Thyroid gland (tissue), 4 donors: ENCODE results near the gene MGME1. TPM values are rescaled to one million over a fixed set of nuclear protein-coding genes. Genes with fewer than 3 reads are reported as not detected.

Experiments used
- DNase-seq, 2 donors: peaks; one replicate each; pipeline ENCODE4 v3.0.0-alpha.2; 2019
- H3K27ac ChIP-seq, 3 donors: fragments of 200-600 bp; sonication (generic); 1 replicate in 2 of 3; 2 replicates in 1 of 3; pipeline ENCODE4 v1.5.1; 2016 to 2019; ENCODE audit warnings: mild to moderate bottlenecking in 1 of 3, moderate library complexity in 1 of 3
- H3K27me3 ChIP-seq: fragments of 200-600 bp; sonication (generic); one replicate; pipeline ENCODE4 v1.5.1; 2019
- H3K36me3 ChIP-seq, 2 donors: fragments of 200-600 bp; sonication (generic); one replicate each; pipeline ENCODE4 v1.5.1; 2016 to 2019
- H3K4me1 ChIP-seq, 2 donors: fragments of 200-600 bp; sonication (generic); one replicate each; pipeline ENCODE4 v1.5.1; 2017 to 2019
- H3K4me3 ChIP-seq, 3 donors: fragments of 200-600 bp; sonication (generic); replicated peaks in 1 of 3; 1 replicate in 2 of 3; 2 replicates in 1 of 3; pipeline ENCODE4 v1.5.1; 2016; ENCODE audit warnings: mild to moderate bottlenecking in 1 of 3
- H3K9me3 ChIP-seq: fragments of 200-600 bp; sonication (generic); one replicate; pipeline ENCODE4 v1.5.1; 2017
- POLR2A ChIP-seq, 2 donors: fragments of 450-650 bp; IDR thresholded peaks; one replicate each; pipeline ENCODE4 v1.6.1; 2017; ENCODE audit warnings: antibody characterized with exemption in 2 of 2, mild to moderate bottlenecking in 2 of 2, moderate library complexity in 1 of 2
- WGBS, 2 donors: methylation state at CpG; one replicate each; pipeline ENCODE4 v1.1.5; 2017; 5-methylcytosine and 5-hydroxymethylcytosine counted together
- intact Hi-C: fragments of 100-400 bp; cut with DNase I; formaldehyde crosslinking; loops from one replicate; pipeline ENCODE4 v1.15.1; 2023
- total RNA-seq, 4 donors: library from RNA; depleted of rRNA; stranded (reverse); fragments of >200 nt; gene quantifications; one replicate each; pipeline ENCODE4 v1.2.3, GENCODE V29; 2016
- TF ChIP-seq, protein P1 (sequence below), 6 experiments: fragments of 200-600 bp in 3 of 6; fragments of 450-650 bp in 3 of 6; sonication (generic) in 3 of 6; IDR thresholded peaks; one replicate each; pipeline ENCODE4 v1.5.1; 2016 to 2019; ENCODE audit warnings: antibody characterized with exemption in 6 of 6, mild to moderate bottlenecking in 2 of 6, inconsistent platforms in 1 of 6, moderate library complexity in 1 of 6

Gene MGME1
- total RNA-seq, 4 donors from 2014 or later: 14.6 to 24.2 (median 16.8) TPM

GRCh38 chr20:18009116-18009515, 40.3 kb downstream of the MGME1 start:
- H3K4me3 ChIP-seq: no peak overlapping the region
- peaks cover 37 to 48% of the 10 kb centered on the region in 2 donors for H3K4me1 ChIP-seq
- no peaks in the 10 kb centered on the region for H3K9me3 ChIP-seq
- H3K27ac ChIP-seq: peak overlapping the region; percentile 2 to 84 (median 62)
- DNase-seq: peak; percentile 49 to 52
- H3K36me3 ChIP-seq: no peaks in the 10 kb centered on the region
- no peak for TF ChIP-seq POLR2A (IDR thresholded peaks at IDR 0.05)
- TF ChIP-seq, protein P1, sequence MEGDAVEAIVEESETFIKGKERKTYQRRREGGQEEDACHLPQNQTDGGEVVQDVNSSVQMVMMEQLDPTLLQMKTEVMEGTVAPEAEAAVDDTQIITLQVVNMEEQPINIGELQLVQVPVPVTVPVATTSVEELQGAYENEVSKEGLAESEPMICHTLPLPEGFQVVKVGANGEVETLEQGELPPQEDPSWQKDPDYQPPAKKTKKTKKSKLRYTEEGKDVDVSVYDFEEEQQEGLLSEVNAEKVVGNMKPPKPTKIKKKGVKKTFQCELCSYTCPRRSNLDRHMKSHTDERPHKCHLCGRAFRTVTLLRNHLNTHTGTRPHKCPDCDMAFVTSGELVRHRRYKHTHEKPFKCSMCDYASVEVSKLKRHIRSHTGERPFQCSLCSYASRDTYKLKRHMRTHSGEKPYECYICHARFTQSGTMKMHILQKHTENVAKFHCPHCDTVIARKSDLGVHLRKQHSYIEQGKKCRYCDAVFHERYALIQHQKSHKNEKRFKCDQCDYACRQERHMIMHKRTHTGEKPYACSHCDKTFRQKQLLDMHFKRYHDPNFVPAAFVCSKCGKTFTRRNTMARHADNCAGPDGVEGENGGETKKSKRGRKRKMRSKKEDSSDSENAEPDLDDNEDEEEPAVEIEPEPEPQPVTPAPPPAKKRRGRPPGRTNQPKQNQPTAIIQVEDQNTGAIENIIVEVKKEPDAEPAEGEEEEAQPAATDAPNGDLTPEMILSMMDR (IDR thresholded peaks at IDR 0.05): no peak
- intact Hi-C loops: no loop called here
- 71 to 80% methylated on average over 7 of the region's 7 CpGs for WGBS, 2 donors
- H3K27me3 ChIP-seq: no peaks in the 10 kb centered on the region

- Histone ChIP-seq H3K27ac (no peak overlapping the region), H3K9me3 (no peaks in the 10 kb centered on the region), H3K27me3 (no peaks in the 10 kb centered on the region), H3K4me1 (peaks cover 18 to 25% of the 10 kb centered on the region in 2 donors), H3K36me3 (no peaks in the 10 kb centered on the region), H3K4me3 (no peak overlapping the region)
- intact Hi-C loops: no loop called here
- no peak for DNase-seq
- WGBS, 2 donors: 85 to 86% methylated on average over 14 of the region's 14 CpGs
- TF ChIP-seq POLR2A (IDR thresholded peaks at IDR 0.05): no peak
- TF ChIP-seq, protein P1 (IDR thresholded peaks at IDR 0.05): no peak
These were observed 42.7 kb downstream of the MGME1 start for GRCh38 chr20:18011482-18011881.

- peaks cover 11 to 19% of the 10 kb centered on the region in 2 donors for H3K4me1 ChIP-seq
These were observed 43.3 kb downstream of the MGME1 start for GRCh38 chr20:18011951-18012645.

GRCh38 chr20:18012901-18013300, 44.1 kb downstream of the MGME1 start:
- Histone ChIP-seq H3K4me1 (peaks cover 4 to 11% of the 10 kb centered on the region in 2 donors), H3K9me3 (no peaks in the 10 kb centered on the region), H3K36me3 (no peaks in the 10 kb centered on the region), H3K27me3 (no peaks in the 10 kb centered on the region), H3K27ac (no peak overlapping the region), H3K4me3 (no peak overlapping the region)
- no peak for DNase-seq
- no peak for TF ChIP-seq POLR2A (IDR thresholded peaks at IDR 0.05)
- 90 to 94% methylated on average over 2 of the region's 2 CpGs for WGBS, 2 donors
- intact Hi-C loops: no loop called here

More at GRCh38 chr20:18011951-18012645, 43.3 kb downstream of the MGME1 start:
- Histone ChIP-seq H3K9me3 (no peaks in the 10 kb centered on the region), H3K27ac (no peak overlapping the region), H3K27me3 (no peaks in the 10 kb centered on the region), H3K4me3 (no peak overlapping the region), H3K36me3 (no peaks in the 10 kb centered on the region)
- intact Hi-C loops: no loop called here
- WGBS, 2 donors: 88 to 96% methylated on average over 21 of the region's 21 CpGs
- no peak for DNase-seq
- TF ChIP-seq, protein P1 (IDR thresholded peaks at IDR 0.05): no peak
- no peak for TF ChIP-seq POLR2A (IDR thresholded peaks at IDR 0.05)

DNA sequence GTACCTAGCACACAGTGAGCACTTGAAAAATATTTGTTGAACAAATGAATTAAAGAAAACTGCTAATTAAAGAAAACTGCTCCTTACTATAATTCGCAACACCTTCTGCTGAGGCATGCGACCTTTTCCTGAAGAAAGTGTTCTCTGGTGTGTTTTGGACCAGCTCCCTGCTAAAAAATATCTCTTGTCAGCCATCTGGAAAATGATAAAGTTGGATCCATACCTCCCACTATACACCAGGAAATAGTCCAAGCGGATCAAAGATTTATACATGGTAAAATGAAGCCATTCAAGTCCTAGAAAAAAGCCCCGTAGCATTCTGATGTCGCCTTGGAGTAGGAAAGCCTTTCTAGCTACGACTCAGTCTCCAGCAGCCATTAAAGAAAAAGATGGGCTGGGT, 45.6 kb downstream of the MGME1 start:
- H3K36me3 ChIP-seq: no peaks in the 10 kb centered on the region
- intact Hi-C loops: no loop called here
- no peaks in the 10 kb centered on the region for H3K9me3 ChIP-seq
- H3K4me1 ChIP-seq: no peaks in the 10 kb centered on the region
- WGBS, 2 donors: 93% methylated on average over 6 of the region's 6 CpGs
- no peak for TF ChIP-seq POLR2A (IDR thresholded peaks at IDR 0.05)
- TF ChIP-seq, protein P1 (IDR thresholded peaks at IDR 0.05): no peak
- no peak overlapping the region for H3K27ac ChIP-seq
- DNase-seq: no peak
- H3K4me3 ChIP-seq: no peak overlapping the region
- no peaks in the 10 kb centered on the region for H3K27me3 ChIP-seq
